Measurements from ENCODE around the gene CARHSP1.

DNA sequence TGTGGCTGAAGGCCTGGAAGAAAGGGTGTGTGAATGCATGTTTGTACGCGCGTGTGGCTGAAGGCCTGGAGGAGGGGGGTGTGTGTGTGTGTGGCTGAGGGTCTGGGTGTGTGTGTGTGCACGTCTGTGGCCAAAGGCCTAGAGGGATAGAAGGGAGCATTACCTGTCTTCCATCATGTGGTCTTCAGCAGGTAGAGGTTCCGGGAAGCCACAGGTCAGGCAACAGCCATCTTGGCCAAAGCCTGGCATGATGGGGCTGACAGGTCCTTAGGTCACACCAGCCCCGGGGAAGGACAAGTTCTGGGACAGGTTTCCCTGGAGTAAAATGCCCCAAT lies 18.6 kb upstream of the CARHSP1 start:
- TF ChIP-seq, protein P1, sequence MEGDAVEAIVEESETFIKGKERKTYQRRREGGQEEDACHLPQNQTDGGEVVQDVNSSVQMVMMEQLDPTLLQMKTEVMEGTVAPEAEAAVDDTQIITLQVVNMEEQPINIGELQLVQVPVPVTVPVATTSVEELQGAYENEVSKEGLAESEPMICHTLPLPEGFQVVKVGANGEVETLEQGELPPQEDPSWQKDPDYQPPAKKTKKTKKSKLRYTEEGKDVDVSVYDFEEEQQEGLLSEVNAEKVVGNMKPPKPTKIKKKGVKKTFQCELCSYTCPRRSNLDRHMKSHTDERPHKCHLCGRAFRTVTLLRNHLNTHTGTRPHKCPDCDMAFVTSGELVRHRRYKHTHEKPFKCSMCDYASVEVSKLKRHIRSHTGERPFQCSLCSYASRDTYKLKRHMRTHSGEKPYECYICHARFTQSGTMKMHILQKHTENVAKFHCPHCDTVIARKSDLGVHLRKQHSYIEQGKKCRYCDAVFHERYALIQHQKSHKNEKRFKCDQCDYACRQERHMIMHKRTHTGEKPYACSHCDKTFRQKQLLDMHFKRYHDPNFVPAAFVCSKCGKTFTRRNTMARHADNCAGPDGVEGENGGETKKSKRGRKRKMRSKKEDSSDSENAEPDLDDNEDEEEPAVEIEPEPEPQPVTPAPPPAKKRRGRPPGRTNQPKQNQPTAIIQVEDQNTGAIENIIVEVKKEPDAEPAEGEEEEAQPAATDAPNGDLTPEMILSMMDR (conservative IDR thresholded peaks at IDR 0.05; ENCODE audit: low read length), result no peak
- TF ChIP-seq EZH2phosphoT487 (IDR thresholded peaks at IDR 0.05; ENCODE audit: borderline replicate concordance), result no peak

Measured in Loucy (cell line).